ENCODE data around the gene POLR2H. TPM values are rescaled to one million over a fixed set of nuclear protein-coding genes. Genes with fewer than 3 reads are reported as not detected.

Gene POLR2H
- polyA plus RNA-seq (ENCODE audit: insufficient read length): 45.6 TPM

DNA sequence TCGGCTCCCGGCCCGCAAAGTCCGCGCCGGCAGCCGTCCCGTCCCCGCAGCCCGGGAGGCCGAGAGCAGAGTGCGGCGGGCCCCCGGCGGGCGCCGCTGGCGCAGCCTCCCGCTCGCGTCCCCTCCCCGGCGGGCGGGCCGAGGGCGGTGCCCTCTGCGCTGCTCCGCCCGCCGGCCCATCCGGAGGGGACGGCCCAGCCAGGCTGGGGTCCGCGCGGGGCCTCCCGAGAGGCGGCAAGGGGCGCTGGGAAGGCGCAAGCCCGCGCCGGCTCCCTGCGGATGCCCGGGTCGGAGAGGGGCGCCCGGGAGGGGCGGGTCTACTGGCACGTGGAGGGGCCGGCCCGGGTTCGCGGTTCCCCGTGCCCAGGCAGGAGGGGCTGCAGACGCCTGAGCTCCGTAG, at the start of gene POLR2H, which contains the start of gene CLCN2:
TSS of gene POLR2H (plus strand) at position 179 of the 400 bp plus-strand sequence. CDS start 1,783 bp downstream, outside the sequence.
TSS of gene CLCN2 (minus strand) at position 74 of the 400 bp plus-strand sequence. CDS start 126 bp downstream, outside the sequence.
- DNase-seq (ENCODE audit: low read depth): no peak

DNA sequence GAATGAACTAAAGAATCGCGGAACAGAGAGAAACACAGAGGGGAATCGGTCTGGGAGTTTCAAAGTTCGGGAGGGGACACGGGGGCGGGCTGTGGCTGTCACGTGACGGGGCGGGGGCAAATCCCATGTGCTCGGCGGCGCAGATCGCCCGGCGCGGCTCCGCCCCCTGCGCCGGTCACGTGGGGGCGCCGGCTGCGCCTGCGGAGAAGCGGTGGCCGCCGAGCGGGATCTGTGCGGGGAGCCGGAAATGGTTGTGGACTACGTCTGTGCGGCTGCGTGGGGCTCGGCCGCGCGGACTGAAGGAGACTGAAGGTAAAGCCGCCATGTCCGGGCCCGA, 47.2 kb upstream of the POLR2H start, which contains the start of gene EIF4G1:
TSS of gene EIF4G1 (plus strand) at position 244 of the 337 bp plus-strand sequence. CDS start 1,191 bp downstream, outside the sequence.
- peak; percentile 93 for DNase-seq (ENCODE audit: low read depth)

- DNase-seq (ENCODE audit: low read depth): no peak
Observed at GRCh38 chr3:184314700-184315542, 46.6 kb upstream of the POLR2H start.

DNA sequence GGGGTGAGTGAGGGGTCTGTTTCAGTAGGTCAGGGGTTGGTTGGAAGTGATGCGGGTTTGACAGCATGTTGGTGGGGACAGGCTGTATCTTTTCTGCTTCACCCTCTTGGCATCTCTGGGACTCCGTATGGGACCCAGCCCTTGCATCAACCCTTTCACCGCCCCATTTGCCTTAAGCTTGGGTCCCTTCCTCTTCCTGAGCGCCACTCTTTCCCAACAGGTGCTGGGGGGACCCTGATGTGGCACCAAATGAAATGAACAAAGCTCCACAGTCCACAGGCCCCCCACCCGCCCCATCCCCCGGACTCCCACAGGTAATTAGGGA, 46.0 kb upstream of the POLR2H start:
- DNase-seq (ENCODE audit: low read depth): no peak

DNA sequence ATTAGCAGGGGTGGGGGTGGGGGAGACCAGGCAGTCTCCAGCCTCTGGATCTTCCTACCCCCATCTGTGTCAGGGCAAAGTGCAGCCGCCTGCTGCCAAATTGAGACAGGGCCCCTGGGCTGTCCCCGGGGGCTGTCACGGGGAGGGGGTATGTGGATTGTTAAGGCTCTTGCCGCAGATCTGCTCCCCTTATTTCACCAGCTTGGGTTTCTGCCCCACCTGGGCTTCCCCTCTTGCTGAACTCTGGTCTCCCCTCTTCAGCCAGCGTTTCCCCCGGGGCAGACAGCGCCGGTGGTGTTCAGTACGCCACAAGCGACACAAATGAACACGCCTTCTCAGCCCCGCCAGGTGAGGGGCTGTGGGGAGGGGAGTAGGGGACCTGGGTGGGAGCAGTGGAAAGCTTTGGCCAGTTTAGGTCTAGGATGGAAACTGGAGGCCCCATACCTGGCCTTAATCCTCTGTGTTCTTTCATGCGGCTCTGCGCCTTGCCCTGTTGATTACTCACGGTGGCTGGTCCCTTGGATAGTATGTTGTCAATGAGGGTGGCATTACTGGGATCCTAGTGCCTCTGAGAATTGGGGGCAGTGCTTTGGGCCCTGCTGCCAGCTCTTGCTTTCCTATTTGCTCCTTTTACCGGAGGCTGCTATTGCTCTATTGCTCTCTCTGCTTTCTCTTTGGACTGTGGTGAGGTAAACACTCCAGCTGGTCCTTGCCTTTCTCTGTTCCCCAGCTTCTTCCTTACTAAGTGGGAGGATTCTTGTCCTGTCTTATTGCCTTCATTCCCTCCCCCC, 45.4 kb upstream of the POLR2H start:
- no peak for DNase-seq (ENCODE audit: low read depth)

- no peak for DNase-seq (ENCODE audit: low read depth)
Observed at GRCh38 chr3:184316792-184317191, 44.7 kb upstream of the POLR2H start.

DNA sequence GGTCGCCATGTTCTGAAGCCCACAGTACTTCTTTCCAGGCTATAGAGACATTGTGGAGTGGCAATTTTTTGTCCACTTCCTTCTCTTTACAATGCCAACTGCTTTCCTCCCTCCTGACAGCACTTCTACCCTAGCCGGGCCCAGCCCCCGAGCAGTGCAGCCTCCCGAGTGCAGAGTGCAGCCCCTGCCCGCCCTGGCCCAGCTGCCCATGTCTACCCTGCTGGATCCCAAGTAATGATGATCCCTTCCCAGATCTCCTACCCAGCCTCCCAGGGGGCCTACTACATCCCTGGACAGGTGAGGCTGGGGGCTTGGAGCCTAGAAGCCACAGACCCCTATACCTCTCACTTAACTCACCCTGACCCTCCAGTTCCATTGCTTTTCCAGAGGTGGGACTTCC, 44.3 kb upstream of the POLR2H start:
- DNase-seq (ENCODE audit: low read depth): no peak

DNA sequence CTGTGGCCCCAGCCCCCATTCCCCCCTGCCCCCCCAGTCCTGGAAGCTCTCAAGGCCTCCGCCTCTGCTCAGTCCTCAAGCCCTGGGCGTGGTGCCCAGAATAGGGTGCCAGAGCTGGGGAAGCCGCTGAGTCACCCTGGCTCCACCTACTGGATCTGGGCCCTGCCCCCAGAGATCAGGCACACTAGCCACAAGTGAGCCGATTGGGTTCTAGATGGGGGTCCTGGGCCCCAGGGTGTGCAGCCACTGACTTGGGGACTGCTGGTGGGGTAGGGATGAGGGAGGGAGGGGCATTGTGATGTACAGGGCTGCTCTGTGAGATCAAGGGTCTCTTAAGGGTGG, 41.4 kb upstream of the POLR2H start:
- DNase-seq (ENCODE audit: low read depth): no peak

DNA sequence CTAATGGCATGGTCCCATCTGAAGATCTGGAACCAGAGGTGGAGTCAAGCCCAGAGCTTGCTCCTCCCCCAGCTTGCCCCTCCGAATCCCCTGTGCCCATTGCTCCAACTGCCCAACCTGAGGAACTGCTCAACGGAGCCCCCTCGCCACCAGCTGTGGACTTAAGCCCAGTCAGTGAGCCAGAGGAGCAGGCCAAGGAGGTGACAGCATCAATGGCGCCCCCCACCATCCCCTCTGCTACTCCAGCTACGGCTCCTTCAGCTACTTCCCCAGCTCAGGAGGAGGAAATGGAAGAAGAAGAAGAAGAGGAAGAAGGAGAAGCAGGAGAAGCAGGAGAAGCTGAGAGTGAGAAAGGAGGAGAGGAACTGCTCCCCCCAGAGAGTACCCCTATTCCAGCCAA, 39.8 kb upstream of the POLR2H start:
- DNase-seq (ENCODE audit: low read depth): no peak

- DNase-seq (ENCODE audit: low read depth): no peak
Observed at GRCh38 chr3:184322731-184323487, 38.6 kb upstream of the POLR2H start.

GRCh38 chr3:184323696-184324095, 37.8 kb upstream of the POLR2H start:
- no peak for DNase-seq (ENCODE audit: low read depth)

- no peak for DNase-seq (ENCODE audit: low read depth)
Observed at GRCh38 chr3:184325269-184325668, 36.2 kb upstream of the POLR2H start.

DNA sequence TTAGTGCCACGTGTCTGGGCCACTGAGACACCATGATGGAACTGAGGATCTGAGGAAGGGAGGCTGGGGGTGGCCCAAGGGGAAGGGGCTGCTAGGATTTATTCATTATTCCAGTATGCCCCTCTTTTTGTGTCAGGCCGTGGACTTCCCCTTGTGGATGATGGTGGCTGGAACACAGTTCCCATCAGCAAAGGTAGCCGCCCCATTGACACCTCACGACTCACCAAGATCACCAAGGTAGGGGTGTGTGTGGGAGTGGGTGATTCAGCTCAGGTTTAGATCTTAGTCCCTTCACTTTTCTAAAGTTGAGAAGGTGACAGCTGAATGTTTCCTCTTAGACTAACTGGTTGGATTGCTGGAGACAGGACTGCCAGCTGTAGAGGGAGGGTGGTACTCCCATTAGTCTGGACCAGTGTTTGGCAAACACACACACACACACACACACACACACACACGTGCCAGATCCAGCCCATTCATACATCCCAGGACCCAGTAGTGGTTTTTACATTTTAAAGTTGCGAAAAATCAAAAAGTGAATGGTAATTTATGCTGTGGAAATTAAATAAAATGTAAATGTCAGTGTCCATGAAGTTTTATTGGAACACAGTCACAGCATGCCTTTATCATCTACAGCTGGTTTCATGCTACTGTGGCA, 35.7 kb upstream of the POLR2H start:
- DNase-seq (ENCODE audit: low read depth): no peak

DNA sequence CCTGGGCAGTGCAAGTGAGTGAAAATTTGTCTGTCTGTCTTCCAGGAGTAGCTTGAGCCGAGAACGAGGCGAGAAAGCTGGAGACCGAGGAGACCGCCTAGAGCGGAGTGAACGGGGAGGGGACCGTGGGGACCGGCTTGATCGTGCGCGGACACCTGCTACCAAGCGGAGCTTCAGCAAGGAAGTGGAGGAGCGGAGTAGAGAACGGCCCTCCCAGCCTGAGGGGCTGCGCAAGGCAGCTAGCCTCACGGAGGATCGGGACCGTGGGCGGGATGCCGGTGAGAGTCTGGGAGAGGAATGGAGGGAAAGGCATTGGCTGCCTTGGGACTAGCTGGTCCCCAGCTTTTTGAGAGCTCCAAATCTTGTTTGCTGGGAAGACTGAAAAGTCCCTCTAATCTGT, 34.3 kb upstream of the POLR2H start:
- DNase-seq (ENCODE audit: low read depth): no peak

DNA sequence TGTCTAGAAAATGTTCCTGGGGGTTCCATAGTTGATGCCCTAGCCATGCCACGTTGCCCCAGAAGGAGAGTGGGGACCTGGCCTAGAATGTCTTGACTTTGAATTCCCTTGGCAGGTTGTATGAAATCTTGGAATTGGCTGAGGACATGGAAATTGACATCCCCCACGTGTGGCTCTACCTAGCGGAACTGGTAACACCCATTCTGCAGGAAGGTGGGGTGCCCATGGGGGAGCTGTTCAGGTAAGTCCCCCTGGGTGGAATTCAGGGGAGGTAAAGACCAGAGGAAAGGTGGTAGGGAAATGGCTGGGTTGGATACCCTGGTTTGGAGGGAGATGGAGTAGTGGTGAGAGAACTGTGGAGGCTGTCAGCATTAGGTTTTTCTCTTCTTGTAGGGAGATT, 33.0 kb upstream of the POLR2H start:
- DNase-seq (ENCODE audit: low read depth): no peak

DNA sequence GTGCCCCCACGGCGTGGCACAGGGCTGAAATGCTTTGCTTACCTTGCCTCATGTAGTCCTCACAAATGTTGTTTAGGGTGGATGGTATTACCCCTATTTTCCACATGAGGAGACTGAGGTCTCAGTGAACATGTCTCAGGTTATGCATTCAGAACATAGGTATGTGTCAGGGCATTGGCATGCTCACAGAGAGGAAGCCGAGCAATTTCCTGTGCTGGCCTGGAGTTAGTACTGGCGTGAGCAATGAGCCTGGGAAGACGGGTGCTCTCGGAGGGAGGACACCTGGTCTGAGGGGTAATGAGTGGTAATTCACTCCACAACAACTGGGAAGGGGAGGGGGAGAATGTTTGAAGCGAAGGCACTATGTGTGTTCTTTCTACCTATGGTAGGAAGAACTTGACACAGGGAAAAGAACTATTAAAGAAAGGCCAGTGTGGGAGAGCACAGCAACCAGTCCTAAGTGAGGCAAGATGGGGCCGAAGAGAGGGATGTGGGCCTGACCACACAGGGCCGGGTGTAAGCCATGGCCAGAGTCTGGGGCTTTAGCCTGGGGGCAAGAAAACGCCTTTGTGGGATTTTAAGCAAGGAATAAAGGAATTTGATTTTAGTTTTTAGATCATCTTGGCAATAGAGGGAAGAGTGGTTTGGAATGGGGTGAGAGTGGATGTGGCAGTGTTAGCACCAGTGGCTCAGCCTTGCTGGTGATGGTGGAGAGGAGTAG, 29.0 kb upstream of the POLR2H start:
- DNase-seq (ENCODE audit: low read depth): no peak

- DNase-seq (ENCODE audit: low read depth): no peak
Observed at GRCh38 chr3:184333190-184333589, 28.3 kb upstream of the POLR2H start.

- no peak for DNase-seq (ENCODE audit: low read depth)
Observed at GRCh38 chr3:184333700-184334099, 27.8 kb upstream of the POLR2H start.

GRCh38 chr3:184334470-184335158, 26.9 kb upstream of the POLR2H start:
- no peak for DNase-seq (ENCODE audit: low read depth)

GRCh38 chr3:184335291-184335660, 26.2 kb upstream of the POLR2H start:
- no peak for DNase-seq (ENCODE audit: low read depth)

All from forelimb muscle (tissue), 1 donor.